HepG2 (cell line): ENCODE results near the gene C1QTNF12.

Experiments
- AGO1 ChIP-seq: fragments of 200-400 bp; formaldehyde crosslinking; IDR thresholded peaks from 2 replicates; pipeline ENCODE4 v1.6.1; 2017; ENCODE audit warnings: mild to moderate bottlenecking, low read depth, low read length, moderate library complexity; ENCODE audit not compliant: poor library complexity, severe bottlenecking
- JUND ChIP-seq: sonication (generic); formaldehyde crosslinking; IDR thresholded peaks from 2 replicates; pipeline ENCODE4 v1.8.0; 2022; ENCODE audit warnings: mild to moderate bottlenecking, missing genetic modification reagents
- ZNF431 ChIP-seq: sonication (generic); formaldehyde crosslinking; IDR thresholded peaks from 2 replicates; pipeline ENCODE4 v1.9.0; 2022; ENCODE audit warnings: missing genetic modification reagents, low read depth, mild to moderate bottlenecking, borderline replicate concordance
- ZNF639 ChIP-seq: conservative IDR thresholded peaks from 2 replicates; pipeline ENCODE4 v1.6.1; 2018; ENCODE audit warnings: missing genetic modification reagents

- TF ChIP-seq ZNF639 (CRISPR knock-in tag), result no peak
- TF ChIP-seq ZNF431, result no peak
- no peak for TF ChIP-seq AGO1
- no peak for TF ChIP-seq JUND
Measured at GRCh38 chr1:1207571-1207892, 39.0 kb downstream of the C1QTNF12 start.
